ENCODE measurements around the gene ARPC1B. TPM values are rescaled to one million over a fixed set of nuclear protein-coding genes. Genes with fewer than 3 reads are reported as not detected.
"Not testable (repeated sequence)": the region's sequence is repeated elsewhere in the genome, so short reads cannot be mapped to it uniquely, and the experiment has no call there.

The ARPC1B gene
- total RNA-seq, 4 donors from 2014 or later, result 51.4 to 83.1 (median 54.3) TPM

DNA sequence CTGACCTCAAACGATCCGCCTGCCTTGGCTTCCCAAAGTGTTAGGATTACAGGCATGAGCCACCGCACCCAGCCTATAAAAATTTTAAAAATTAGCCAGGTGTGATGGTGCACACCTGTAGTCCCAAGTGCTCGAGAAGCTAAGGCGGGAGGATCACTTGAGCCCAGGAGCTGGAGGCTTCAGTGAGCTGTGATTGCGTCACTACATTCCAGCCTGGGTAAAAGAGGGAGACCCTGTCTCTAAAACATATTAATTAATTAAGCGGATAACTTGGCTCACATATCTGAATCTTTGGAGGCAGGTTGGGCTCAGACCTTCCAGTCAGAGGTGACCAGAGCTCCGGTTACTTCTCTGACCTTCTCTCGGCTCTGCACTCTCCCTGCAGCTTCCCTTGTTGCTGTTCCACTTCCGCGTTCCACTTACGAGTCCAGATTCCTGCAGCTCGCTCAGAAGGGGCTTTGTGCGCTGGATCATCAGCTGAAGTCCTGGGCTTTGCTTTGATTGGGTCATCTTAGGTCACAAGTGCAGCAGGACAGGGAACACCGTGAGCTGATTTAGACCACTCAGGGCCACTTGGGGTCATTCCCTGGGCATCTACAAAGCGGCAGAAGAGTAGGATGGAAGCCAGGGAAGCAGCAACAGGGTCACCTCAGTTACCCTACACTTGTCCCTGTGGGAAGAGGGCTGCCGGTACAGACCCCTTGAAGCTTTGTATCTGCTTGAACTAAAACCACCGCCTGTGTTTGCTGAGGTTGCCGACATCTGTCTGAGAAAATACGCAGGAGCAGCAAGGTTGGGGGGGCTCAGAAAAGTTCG is 2.0 kb upstream of the ARPC1B start:
- TF ChIP-seq, protein P1, sequence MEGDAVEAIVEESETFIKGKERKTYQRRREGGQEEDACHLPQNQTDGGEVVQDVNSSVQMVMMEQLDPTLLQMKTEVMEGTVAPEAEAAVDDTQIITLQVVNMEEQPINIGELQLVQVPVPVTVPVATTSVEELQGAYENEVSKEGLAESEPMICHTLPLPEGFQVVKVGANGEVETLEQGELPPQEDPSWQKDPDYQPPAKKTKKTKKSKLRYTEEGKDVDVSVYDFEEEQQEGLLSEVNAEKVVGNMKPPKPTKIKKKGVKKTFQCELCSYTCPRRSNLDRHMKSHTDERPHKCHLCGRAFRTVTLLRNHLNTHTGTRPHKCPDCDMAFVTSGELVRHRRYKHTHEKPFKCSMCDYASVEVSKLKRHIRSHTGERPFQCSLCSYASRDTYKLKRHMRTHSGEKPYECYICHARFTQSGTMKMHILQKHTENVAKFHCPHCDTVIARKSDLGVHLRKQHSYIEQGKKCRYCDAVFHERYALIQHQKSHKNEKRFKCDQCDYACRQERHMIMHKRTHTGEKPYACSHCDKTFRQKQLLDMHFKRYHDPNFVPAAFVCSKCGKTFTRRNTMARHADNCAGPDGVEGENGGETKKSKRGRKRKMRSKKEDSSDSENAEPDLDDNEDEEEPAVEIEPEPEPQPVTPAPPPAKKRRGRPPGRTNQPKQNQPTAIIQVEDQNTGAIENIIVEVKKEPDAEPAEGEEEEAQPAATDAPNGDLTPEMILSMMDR (IDR thresholded peaks at IDR 0.05), result no peak
- no peak for TF ChIP-seq POLR2A (IDR thresholded peaks at IDR 0.05)
- no peak for DNase-seq (ENCODE audit: low spot score in 2 of 2)
- H3K4me3 ChIP-seq (ENCODE audit: low read depth, poor library complexity, severe bottlenecking), result no peak overlapping the region
- 43 to 48% methylated on average over 21 of the region's 21 CpGs for WGBS, 2 donors
- intact Hi-C loops (cut with DNase I; ENCODE audit: low total_unique reads), result no loop called here

DNA sequence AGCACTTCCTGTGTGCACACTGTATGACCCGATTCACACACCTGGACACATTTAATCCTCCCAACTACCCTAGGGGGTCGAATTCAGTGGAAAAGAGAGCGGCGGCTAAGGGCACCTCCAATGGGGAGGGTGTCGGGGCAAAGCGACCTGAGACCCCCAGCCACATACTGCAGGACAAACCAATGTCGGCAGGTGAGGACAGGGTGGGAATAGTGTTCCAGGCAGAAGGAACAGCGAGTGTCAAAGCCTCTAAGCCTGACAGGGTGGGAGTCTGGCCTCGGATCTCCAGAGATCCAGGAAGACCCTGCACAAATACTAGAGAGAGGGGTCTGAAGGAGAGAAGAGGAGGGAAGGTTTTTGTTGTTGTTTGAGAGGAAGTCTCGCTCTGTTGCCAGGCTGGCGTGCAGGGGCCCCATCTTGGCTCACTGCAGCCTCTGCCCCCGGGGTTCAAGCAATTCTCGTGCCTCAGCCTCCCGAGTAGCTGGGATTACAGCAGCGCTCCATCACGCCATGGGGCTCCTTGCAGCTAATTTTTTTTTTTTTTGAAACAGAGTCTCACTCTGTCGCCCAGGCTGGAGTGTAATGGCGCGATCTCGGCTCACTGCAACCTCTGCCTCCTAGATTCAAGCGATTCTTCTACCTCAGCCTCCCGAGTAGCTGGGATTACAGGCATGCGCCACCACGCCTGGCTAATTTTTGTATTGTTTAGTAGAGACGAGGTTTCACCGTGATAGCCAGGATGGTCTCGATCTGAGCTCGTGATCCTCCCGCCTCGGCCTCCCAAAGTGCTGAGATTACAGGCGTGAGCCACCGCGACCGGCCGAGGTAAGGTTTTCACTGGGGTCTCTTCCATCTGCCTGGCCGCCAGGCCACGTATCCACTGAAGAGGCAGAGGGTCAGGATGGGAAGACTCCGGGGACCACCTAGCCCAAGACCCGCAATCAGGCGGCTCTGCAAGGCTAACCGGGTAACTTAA is 1.2 kb upstream of the ARPC1B start:
- 82% methylated on average over 41 of the region's 41 CpGs for WGBS, 2 donors
- DNase-seq (ENCODE audit: low spot score in 2 of 2), result no peak
- no peak overlapping the region for H3K4me3 ChIP-seq (ENCODE audit: low read depth, poor library complexity, severe bottlenecking)
- intact Hi-C loops (cut with DNase I; ENCODE audit: low total_unique reads), result no loop called here
- TF ChIP-seq POLR2A (IDR thresholded peaks at IDR 0.05), result no peak
- TF ChIP-seq, protein P1 (IDR thresholded peaks at IDR 0.05), result no peak

DNA sequence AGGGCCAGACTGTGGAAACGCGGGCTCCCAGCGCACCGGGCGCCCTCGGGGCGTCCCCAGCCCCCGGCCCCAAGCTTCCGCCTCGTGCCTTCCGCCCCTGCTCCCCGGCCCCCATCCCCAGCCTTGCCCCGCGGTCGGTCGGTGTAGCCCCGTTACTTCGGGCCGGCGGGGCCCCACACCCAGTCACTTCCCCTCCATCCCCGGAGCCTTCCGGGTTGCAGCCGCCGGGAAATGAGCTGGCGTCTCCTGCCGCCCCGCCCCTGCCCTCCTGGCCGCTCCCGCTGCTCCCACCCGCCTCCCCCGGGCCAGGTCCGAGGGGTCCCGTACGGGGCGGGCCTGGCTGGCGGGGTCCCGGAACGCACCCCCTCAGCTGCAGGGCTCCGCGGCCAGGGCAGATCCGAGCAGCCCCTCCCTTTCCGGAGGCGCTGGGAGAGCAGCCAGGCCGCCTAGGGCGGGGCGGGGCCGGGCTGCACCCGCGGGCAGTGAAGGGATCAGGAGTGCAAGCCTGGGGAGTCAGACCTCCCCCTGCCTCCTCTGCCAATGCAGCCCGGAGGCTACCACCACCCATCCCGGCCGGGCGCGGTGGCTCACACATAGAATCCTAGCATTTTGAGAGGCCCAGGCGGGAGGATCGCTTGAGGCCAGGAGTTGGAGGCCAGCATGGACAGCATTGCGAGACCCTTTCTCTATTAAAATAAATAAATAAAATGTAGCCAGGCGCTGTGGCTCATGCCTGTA is 709 bp downstream of the ARPC1B start:
- peak; percentile 49 to 95 for DNase-seq (ENCODE audit: low spot score in 2 of 2)
- H3K4me3 ChIP-seq (ENCODE audit: low read depth, poor library complexity, severe bottlenecking), result peak overlapping the region; percentile 69
- intact Hi-C loops (cut with DNase I; ENCODE audit: low total_unique reads), result no loop called here
- WGBS, 2 donors, result 7% methylated on average over 17 to 33 of the region's 58 CpGs
- TF ChIP-seq POLR2A (IDR thresholded peaks at IDR 0.05), result no peak
- TF ChIP-seq, protein P1 (IDR thresholded peaks at IDR 0.05), result no peak

DNA sequence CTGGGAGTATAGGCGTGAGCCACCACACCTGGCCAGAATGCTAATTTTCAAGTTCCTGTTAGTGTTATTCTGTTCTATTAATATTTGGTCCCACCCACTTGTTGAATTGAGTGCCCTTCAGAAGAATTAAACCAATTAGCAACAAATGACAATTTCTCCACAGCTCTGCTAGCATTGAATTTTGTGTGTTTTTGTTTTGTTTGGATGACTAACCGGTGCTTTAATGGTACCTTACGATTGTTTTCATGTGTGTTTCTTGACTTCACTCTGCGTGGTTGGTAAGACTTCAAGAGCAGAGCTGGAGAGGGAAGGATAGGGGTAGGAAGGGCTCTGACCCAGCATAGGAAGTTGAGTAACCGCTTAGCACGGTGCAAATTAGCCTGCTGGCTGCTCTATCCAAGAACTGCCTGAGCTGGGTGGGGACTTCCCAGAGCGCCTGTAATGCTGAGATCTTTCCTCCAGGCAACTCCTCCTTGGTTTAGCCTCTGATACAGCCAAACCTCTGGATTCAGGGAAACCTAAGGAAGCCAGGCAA is 4.6 kb downstream of the ARPC1B start:
- DNase-seq (ENCODE audit: low spot score in 2 of 2), result peak; percentile 84 to 91
- TF ChIP-seq, protein P1 (IDR thresholded peaks at IDR 0.05), result no peak
- TF ChIP-seq POLR2A (IDR thresholded peaks at IDR 0.05), result no peak
- WGBS, 2 donors, result 5% methylated on average over 7 of the region's 7 CpGs
- no peak overlapping the region for H3K4me3 ChIP-seq (ENCODE audit: low read depth, poor library complexity, severe bottlenecking)
- intact Hi-C loops (cut with DNase I; ENCODE audit: low total_unique reads), result no loop called here

DNA sequence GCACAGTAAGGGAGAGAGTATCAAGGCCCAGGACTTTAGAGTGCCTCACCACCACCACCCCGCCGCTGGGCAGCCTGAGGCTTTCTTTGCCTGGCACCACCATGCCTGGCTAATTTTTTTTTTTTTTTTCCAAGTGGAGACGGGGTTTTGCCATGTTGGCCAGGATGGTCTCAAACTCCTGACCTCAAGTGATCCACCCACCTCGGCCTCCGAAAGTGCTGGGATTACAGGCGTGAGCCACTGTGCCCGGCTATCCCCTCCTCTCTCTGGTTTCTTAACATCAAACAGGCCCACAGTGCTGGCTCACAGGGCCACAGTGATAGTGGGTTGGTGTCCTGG is 5.1 kb downstream of the ARPC1B start:
- H3K4me3 ChIP-seq (ENCODE audit: low read depth, poor library complexity, severe bottlenecking); DNase-seq (ENCODE audit: low spot score in 2 of 2); intact Hi-C loops (cut with DNase I; ENCODE audit: low total_unique reads): not testable (repeated sequence)
- WGBS, 2 donors, result 18 to 26% methylated on average over 7 of the region's 7 CpGs
